Stimulated activated CD4-positive, alpha-beta T cell treated with anti-CD3 and anti-CD28 coated beads, Interleukin-2, amount 100 ng/mL, for 4 hours (primary cell): Measurements from ENCODE around the gene FOXD4L3.
"Not testable (repeated sequence)": the region's sequence is repeated elsewhere in the genome, so short reads cannot be mapped to it uniquely, and the experiment has no call there.

Source experiments
- DNase-seq: peaks from one replicate; pipeline ENCODE4 v3.0.0-alpha.2; 2020; ENCODE audit warnings: low read depth

FOXD4L3 gene

DNA sequence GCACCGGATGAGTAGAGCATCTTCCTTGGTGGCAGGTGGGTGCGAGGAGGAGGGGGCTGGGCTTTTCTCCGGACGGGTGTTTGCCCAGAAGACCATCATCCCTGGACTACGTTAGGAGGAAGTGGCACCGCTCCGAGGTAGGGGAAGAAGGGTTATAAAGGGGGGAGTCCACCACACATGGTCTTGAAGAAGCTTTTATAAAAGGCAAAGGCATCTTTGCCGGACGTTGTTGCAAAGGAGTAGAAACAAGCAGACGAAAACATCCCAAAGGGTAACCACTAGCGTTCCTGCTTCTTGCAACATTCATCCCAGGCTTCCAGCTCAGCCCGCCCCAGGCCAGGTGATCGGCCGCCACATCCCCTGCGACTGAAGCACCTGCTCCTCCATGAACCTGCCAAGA is at the start of gene FOXD4L3:
Gene FOXD4L3, plus strand, starts transcription at position 301 of the 400 bp plus-strand sequence. Its CDS starts 85 bp downstream, at position 386.
- not testable (repeated sequence) for DNase-seq

- not testable (repeated sequence) for DNase-seq
These were observed 21.6 kb upstream of the FOXD4L3 start for GRCh38 chr9:68281041-68281440.

- DNase-seq: not testable (repeated sequence)
These were observed 1.1 kb downstream of the FOXD4L3 start for GRCh38 chr9:68303771-68304170.

DNA sequence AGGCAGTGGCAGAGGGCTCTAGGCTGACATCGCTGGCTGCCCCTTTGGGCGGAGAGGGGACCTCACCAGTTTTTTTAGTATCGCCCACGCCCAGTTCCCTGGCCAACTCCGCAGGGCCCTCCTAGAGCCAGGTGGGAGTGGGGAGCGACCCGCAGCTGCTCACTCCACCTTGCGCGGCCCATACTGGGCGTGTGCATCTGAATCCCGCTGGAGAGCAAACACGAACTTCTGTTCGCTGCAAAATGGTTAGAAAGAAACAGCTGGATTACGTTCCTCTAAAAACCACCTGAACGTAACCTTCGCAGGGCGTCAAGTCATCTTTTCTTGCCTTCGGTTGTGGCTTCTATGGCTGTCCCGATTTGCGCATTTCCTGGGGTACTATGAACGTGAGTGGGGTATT is 1.5 kb downstream of the FOXD4L3 start:
- not testable (repeated sequence) for DNase-seq

DNA sequence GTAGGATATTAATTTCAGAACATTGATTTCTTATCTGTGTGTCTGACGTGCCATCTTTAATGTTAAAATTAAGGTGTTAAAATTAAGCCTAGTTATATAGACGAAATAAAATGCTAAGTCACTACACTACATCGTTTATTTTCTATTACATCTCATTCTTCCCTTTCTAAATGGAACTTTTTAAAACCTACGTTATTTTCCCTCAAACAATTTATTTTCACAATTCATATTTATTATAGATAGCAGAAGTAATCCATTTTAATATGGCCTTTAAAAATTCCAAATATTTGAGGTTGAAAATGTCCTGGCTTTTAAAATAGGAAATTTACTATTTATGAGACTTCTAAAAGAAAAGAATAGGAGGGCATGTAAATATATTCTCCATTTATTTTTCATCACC is 2.1 kb downstream of the FOXD4L3 start:
- DNase-seq: not testable (repeated sequence)

DNA sequence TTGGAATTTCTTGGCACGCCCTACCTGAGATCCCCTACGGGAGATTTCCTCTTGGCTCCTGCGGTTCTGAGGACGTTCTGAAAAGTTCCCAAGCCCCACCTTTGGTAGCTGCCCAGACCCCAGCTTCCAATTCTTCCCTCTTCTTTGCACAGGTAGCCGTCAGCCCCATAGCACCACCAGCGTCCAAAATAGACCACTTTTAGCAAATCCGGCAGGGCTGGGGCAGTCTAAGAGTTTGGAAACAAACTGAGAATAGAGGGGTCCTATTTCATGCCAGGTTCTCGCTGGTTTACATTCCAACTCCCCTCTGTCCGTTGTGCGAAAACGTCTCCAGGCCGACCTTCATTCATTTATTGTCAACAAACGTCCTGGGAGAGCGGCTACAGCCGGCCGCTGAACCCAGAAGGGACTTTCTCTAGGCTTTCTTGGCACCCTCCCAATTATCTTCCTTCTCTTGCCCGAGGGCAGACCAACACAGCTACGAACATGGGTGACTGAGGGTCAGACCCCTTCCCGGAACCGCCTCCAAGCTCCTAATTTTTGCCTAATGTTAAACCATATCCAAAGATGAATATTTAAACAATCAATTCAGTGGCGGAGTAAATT is 3.1 kb downstream of the FOXD4L3 start:
- DNase-seq: not testable (repeated sequence)

DNA sequence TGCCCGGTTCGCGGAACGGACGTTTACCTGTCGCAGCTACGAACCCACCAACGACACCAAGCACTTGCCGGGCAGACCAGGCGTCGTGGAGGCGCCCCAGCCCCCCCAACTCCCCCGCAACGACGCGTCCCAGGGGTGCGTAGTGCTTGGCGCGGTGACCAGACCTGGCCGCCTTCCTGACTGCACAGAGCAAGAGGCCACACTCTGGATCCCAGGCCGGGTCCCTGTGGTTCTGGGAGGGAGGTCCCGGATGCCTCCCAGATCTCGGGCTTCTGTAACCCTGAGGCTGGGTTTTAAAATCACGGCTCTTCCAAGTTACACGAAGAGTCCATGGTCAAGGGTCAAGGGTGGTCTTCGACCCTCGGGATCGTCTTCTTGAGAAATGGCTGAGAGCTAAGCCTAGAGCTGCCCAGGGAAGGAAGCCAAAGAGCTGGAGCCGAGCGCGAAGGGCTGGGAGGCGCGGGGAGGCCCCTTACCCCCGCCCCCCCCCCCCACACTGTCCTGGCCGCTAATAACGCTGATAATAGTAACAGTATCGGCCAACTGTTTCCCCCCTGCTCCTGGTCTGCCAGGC is 3.8 kb downstream of the FOXD4L3 start:
- DNase-seq: not testable (repeated sequence)

DNA sequence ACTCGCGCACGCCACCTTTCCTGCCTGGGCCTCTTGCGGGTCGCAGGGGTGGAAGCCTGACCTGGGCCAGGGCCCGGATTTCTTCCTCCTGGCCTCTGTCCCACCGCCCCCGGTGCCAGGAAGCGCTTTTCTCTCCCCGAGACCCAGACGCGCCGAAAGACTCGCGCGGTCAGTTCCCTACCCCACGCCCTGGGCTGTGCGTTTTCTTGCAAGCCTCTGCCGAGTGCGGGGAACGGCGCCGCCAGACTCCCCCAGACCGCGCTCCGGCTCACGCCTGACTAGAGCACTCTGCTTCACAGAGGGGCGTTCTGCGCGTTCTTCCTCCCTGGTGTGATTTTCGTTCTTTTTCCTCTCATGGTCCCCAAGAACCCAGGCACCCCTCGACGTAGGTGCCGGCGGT is 4.5 kb downstream of the FOXD4L3 start:
- DNase-seq: not testable (repeated sequence)

DNA sequence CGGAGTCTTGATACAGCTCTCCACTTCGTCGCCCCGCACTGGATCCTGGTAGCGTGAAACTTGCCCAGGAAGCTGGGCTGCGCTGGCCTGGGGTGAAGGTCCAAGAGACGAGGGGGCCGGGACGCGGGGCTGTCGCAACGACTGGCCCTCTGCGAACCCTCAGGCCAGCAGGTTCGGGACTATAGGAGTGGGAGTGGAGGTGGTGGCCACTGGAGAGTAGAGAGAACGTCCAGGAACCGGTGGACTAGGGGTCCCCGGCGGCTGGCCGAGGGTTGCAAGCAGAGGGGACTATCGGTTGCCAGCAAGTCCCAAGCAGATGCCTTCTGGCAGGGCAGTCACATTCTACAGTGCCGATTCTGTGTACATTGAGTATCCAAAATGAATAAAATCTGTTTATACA is 5.0 kb downstream of the FOXD4L3 start:
- DNase-seq: not testable (repeated sequence)

DNA sequence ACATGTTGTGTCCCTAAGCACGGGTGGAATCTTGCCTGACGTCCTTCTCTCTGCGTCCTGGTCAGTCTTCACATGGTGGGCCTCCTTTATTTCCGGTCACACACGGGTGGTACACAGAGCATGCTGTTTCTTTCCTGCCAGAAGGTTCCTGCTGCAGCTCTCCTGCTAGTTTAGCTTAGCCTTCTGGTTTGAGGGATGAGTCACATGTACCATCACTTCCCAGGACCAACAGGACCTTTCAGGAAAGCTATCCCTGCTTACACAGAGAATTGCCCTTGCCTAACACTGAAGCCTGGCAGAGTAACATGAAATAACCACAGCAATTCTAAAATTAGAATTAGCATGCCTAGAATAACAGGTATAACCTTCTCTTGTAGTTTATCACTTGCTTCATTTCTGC is 8.5 kb downstream of the FOXD4L3 start:
- DNase-seq: not testable (repeated sequence)

- DNase-seq: not testable (repeated sequence)
These were observed 15.5 kb downstream of the FOXD4L3 start for GRCh38 chr9:68318209-68318608.

DNA sequence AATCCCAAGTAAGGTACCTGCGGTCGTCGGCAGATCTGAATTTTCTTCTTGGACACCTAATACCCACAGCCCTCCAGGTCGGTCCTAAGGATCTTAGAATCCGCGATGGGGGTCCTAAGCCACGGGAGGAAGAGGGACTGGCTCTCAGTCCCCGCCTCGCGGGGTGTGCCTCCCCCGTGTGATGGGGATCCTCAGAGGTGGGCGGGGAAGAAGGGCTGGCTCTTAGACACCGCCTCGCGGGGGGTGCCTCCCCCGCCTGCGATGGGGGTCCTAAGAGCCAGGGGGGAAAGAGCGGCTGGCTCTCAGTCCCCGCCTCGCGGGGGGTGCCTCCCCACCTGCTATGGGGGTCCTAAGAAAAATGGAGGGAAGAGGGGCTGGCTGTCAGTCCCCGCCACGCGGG is 21.1 kb downstream of the FOXD4L3 start:
- DNase-seq: not testable (repeated sequence)

DNA sequence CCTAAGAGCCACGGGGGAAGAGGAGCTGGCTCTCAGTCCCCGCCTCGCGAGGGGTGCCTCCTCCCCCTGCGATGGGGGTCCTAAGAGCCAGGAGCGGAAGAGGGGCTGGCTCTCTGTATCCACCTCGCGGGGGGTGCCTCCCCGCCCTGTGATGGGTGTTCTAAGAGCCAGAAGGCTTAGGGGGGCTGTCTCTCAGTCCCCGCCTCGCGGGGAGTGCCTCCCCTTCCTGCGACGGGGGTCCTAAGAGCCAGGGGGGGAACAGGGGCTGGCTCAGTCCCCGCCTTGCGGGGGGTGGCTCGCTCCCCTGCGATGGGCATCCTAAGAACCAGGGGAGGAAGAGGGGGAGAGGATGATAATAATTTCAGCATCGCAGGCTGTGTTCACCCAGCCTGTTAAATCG is 21.9 kb downstream of the FOXD4L3 start:
- DNase-seq: not testable (repeated sequence)

DNA sequence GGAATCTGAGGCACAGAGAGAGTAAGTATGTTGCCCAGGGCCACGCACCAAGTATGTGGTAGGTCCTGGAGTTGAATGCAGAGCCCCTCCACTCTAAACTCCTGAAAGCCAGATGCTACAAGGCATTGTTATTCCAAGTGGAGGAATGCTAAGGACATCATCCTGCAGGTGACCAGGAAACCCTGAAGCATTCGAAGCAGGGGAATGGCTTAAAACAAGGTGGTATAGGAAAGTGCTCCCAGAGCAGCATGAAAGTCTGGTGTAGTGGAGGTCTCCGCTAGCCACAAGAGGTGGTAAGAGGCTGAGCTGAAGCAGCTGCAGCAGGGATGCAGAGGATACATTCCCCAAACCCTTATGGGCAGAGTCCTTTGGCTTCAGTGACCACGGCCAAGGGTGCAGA is 26.4 kb downstream of the FOXD4L3 start:
- DNase-seq: not testable (repeated sequence)

GRCh38 chr9:68330531-68331173 is 28.0 kb downstream of the FOXD4L3 start:
- not testable (repeated sequence) for DNase-seq

GRCh38 chr9:68332122-68332521 is 29.5 kb downstream of the FOXD4L3 start:
- not testable (repeated sequence) for DNase-seq

- DNase-seq: not testable (repeated sequence)
These were observed 33.3 kb downstream of the FOXD4L3 start for GRCh38 chr9:68335935-68336334.

DNA sequence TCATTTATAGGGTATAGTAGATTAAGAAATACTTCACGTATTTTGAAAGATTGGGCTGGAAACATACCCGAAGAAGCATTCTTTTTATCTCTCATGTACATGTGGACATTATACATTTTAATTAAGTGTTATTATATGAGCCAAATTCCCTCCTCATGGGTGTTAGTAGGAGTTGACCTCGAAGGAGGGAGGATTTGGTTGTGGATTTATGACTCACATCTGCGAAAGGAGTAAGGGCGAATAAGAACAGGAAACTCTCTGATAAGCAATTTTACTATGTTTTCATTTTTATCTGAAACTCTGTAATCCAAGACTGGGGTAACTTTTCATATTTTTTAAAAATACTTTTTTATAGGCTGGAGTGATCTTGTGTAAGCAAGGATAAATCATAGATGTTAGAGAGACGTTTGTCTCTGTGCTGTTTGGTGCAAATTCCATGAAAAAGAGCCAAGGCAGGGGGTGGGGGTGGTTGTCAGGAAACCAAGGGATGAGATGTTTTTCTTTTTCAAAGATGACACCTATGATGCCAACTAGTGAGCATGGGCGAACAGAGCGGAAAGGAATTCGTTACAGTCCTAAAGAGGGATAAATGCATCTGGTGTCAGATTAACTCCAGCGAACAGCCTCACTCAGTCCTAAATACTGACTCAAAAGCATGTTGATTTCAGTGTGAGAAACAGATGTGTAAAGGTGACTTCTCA is 34.1 kb downstream of the FOXD4L3 start:
- not testable (repeated sequence) for DNase-seq

GRCh38 chr9:68338000-68338399 is 35.3 kb downstream of the FOXD4L3 start:
- not testable (repeated sequence) for DNase-seq

DNA sequence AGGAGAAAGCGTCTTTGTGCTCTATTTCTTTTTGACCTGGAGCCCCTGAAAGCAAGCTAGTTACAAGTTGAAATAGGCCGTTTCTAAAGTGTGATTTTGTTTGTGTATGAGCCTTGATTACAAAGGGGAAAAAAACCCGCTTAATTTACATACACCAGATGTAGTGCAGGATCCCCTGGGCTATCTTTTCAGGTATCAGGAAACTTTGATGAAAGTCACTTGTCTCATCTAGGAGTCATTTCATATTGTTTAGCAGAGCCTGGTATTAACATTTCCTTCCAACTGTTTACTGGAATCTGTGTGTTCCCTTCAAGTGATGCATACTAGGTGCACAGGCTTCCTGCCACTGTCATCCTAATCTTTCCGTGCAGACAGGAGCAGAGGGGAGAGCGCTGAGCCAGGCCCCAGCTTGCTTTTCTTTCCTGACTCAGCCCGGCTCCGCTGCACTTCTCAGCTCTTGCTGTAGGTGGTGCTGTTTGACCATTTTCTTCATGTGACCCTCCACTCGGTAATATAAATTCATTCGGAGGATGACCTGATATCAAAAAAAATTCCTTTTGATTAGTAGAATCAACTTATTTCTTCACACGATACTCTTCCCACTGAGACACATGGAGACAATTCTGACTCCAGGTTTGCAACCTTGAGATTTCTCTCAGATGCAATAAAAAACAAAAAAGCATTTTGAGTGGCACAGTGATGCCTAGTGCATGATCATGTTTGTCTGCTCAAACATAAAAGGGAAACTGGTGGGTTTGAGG is 39.8 kb downstream of the FOXD4L3 start:
- DNase-seq: not testable (repeated sequence)

GRCh38 chr9:68343242-68343641 is 40.6 kb downstream of the FOXD4L3 start:
- DNase-seq: not testable (repeated sequence)

GRCh38 chr9:68343992-68344391 is 41.3 kb downstream of the FOXD4L3 start:
- DNase-seq: not testable (repeated sequence)
